ENCODE data around the gene PCF11. TPM values are rescaled to one million over a fixed set of nuclear protein-coding genes. Genes with fewer than 3 reads are reported as not detected.
"Not testable (repeated sequence)": the region's sequence is repeated elsewhere in the genome, so short reads cannot be mapped to it uniquely, and the experiment has no call there.

PCF11 gene
- total RNA-seq, 1 donor from 2014 or later: 39.7 TPM

DNA sequence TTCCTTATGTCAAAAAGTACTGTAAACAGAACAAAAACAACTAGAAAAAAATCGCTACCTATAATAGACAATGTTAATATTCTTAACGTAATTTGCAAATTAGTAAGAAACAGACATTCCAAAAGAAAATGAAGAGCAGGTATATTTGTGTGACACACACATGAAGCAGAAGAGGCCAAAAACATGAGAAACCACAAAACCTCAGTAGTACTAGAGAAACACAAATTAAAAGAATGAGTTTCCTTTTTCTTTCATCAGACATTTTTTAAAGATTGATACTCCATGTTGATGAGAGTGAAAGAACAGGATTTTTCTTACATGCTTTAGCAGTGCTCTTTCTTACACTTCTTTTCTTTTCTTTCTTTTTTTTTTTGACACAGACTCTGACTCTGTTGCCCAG is 34.2 kb upstream of the PCF11 start:
- no peaks in the 10 kb centered on the region for H3K9me3 Mint-ChIP-seq (ENCODE audit: low read depth)
- H3K36me3 Mint-ChIP-seq (ENCODE audit: low read depth): no peaks in the 10 kb centered on the region
- H3K27me3 Mint-ChIP-seq (ENCODE audit: low read depth): no peaks in the 10 kb centered on the region
- no peak for TF ChIP-seq CTCF (IDR thresholded peaks at IDR 0.05)
- no peak overlapping the region for H3K27ac Mint-ChIP-seq (ENCODE audit: unreplicated experiment)
- peaks cover 8% of the 10 kb centered on the region for H3K4me1 Mint-ChIP-seq (ENCODE audit: low read depth)
- no peak overlapping the region for H3K4me3 Mint-ChIP-seq (ENCODE audit: unreplicated experiment)
- no peak for DNase-seq (ENCODE audit: low spot score)

DNA sequence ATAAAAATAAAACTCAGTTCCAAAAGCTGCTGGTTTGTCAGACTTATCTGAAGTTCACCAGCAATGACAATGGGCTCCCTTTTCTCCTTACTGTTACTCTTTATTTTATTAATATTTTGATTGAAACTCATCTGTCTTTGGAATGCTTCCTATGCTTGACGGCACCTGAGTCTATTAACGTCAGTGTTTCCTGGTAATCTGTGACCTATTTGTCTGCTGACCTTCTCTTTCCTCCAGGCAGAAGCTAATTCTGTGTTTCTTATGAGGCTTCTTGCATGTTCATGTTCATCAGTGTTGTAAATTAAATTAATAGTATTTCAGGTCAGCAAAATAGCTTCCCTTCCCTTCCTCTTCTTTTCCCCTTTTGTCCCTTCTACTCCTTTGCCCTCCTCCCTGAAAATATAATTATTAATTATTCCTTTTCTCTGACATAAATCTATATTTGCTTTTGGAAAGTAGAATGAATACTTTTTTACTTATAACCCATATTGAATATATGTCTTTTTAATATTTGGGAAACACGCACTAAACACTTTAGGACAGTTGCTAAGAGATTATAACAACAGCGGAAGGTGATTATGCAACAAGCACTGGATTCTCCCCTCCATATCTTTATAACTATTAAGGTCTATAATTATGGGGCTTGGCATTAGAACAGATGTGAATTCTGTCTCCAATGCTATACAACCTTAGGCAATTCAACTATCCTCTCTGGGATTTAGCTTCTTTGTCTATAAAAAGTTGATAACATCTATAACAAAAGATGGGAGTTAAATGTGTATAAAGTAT is 32.1 kb upstream of the PCF11 start:
- TF ChIP-seq CTCF (IDR thresholded peaks at IDR 0.05): no peak
- H3K27me3 Mint-ChIP-seq (ENCODE audit: low read depth): no peaks in the 10 kb centered on the region
- no peak overlapping the region for H3K27ac Mint-ChIP-seq (ENCODE audit: unreplicated experiment)
- H3K4me3 Mint-ChIP-seq (ENCODE audit: unreplicated experiment): no peak overlapping the region
- no peaks in the 10 kb centered on the region for H3K36me3 Mint-ChIP-seq (ENCODE audit: low read depth)
- no peaks in the 10 kb centered on the region for H3K9me3 Mint-ChIP-seq (ENCODE audit: low read depth)
- DNase-seq (ENCODE audit: low spot score): no peak
- no peaks in the 10 kb centered on the region for H3K4me1 Mint-ChIP-seq (ENCODE audit: low read depth)

DNA sequence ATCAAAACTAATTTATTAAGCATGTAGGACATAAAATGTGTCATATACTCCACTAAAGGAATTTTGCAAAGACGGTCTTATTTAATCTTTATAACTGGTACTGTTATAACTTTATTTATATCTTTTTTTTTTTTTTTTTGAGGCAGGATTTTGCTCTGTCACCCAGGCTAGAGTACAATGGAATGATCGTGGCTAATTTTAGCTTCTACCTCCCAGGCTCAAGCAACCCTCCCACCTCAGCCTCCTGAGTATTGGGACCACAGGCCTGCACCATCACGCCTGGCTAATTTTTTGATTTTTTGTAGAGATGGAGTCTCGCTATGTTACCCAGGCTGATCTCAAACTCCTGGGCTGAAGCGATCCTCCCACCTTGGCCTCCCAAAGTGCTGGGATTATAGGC is 31.4 kb upstream of the PCF11 start:
- no peaks in the 10 kb centered on the region for H3K36me3 Mint-ChIP-seq (ENCODE audit: low read depth)
- no peaks in the 10 kb centered on the region for H3K27me3 Mint-ChIP-seq (ENCODE audit: low read depth)
- no peak overlapping the region for H3K27ac Mint-ChIP-seq (ENCODE audit: unreplicated experiment)
- TF ChIP-seq CTCF (IDR thresholded peaks at IDR 0.05): no peak
- no peak overlapping the region for H3K4me3 Mint-ChIP-seq (ENCODE audit: unreplicated experiment)
- no peaks in the 10 kb centered on the region for H3K4me1 Mint-ChIP-seq (ENCODE audit: low read depth)
- H3K9me3 Mint-ChIP-seq (ENCODE audit: low read depth): no peaks in the 10 kb centered on the region
- DNase-seq (ENCODE audit: low spot score): no peak

DNA sequence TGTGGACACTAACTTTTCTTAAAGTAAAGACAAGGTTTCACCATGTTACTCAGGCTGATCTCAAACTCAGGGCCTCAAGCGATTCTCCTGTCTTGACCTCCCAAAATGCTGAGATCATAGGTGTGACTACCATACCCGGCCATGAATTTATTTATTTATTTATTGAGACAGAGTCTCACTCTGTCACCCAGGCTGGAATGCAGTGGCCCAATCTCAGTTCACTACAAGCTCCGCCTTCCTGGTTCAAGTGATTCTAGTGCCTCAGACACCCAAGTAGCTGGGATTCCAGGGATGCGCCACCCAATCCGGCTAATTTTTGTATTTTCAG is 29.7 kb upstream of the PCF11 start:
- no peak for DNase-seq (ENCODE audit: low spot score)
- H3K4me1 Mint-ChIP-seq (ENCODE audit: low read depth): no peaks in the 10 kb centered on the region
- TF ChIP-seq CTCF (IDR thresholded peaks at IDR 0.05): no peak

DNA sequence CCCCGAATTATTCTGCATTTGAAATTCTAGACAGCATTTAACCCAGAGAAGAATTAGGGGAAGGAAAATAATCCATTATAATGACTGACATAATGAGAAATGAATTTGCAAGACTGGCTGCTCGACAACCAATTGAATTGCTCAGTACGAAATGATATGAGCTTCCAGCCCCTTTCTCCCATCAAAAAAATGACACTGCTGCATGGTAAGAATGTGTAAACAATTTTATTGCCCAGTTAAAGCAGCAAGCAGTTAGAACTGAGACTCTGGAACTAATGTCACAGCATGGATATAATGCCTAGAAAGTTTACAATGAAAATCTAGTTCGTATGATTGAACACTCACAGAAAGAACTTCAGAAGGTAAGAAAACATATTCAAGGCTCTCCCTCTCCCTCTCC is 24.7 kb upstream of the PCF11 start:
- Mint-ChIP-seq H3K4me1 (ENCODE audit: low read depth) (no peaks in the 10 kb centered on the region), H3K9me3 (ENCODE audit: low read depth) (no peaks in the 10 kb centered on the region), H3K27ac (ENCODE audit: unreplicated experiment) (no peak overlapping the region), H3K4me3 (ENCODE audit: unreplicated experiment) (no peak overlapping the region), H3K27me3 (ENCODE audit: low read depth) (no peaks in the 10 kb centered on the region), H3K36me3 (ENCODE audit: low read depth) (no peaks in the 10 kb centered on the region)
- DNase-seq (ENCODE audit: low spot score): no peak
- no peak for TF ChIP-seq CTCF (IDR thresholded peaks at IDR 0.05)

More for the DNA sequence above, 29.7 kb upstream of the PCF11 start:
- H3K27me3 Mint-ChIP-seq (ENCODE audit: low read depth): no peaks in the 10 kb centered on the region
- no peaks in the 10 kb centered on the region for H3K9me3 Mint-ChIP-seq (ENCODE audit: low read depth)
- no peak overlapping the region for H3K4me3 Mint-ChIP-seq (ENCODE audit: unreplicated experiment)
- H3K36me3 Mint-ChIP-seq (ENCODE audit: low read depth): no peaks in the 10 kb centered on the region
- no peak overlapping the region for H3K27ac Mint-ChIP-seq (ENCODE audit: unreplicated experiment)

- not testable (repeated sequence) for H3K4me1 Mint-ChIP-seq (ENCODE audit: low read depth); H3K9me3 Mint-ChIP-seq (ENCODE audit: low read depth); H3K27ac Mint-ChIP-seq (ENCODE audit: unreplicated experiment); DNase-seq (ENCODE audit: low spot score); H3K4me3 Mint-ChIP-seq (ENCODE audit: unreplicated experiment); H3K27me3 Mint-ChIP-seq (ENCODE audit: low read depth); H3K36me3 Mint-ChIP-seq (ENCODE audit: low read depth)
These were observed 23.7 kb upstream of the PCF11 start for GRCh38 chr11:83133266-83133665.
